T-helper 1 cell treated with Interleukin-12 subunit alpha and Interleukin-12 subunit beta and Interleukin-4 antibody, amounts not matched to agents 30 μg/mL and 1 μg/mL, for 36 hours (primary cell): ENCODE data around the gene ZIC1.

ENCODE experiments used
- H3K27ac Mint-ChIP-seq: one replicate; pipeline ENCODE4 v1.8.0; 2021; ENCODE audit warnings: mild to moderate bottlenecking, mixed read lengths
- H3K27me3 Mint-ChIP-seq: one replicate; pipeline ENCODE4 v1.8.0; 2021; ENCODE audit warnings: low read depth, mixed read lengths
- H3K36me3 Mint-ChIP-seq: one replicate; pipeline ENCODE4 v1.8.0; 2021; ENCODE audit warnings: low read depth, mixed read lengths
- H3K4me1 Mint-ChIP-seq: one replicate; pipeline ENCODE4 v1.8.0; 2021; ENCODE audit warnings: low read depth, mixed read lengths
- H3K4me3 Mint-ChIP-seq: one replicate; pipeline ENCODE4 v1.8.0; 2021; ENCODE audit warnings: mild to moderate bottlenecking, moderate library complexity, mixed read lengths
- H3K9me3 Mint-ChIP-seq: one replicate; pipeline ENCODE4 v1.8.0; 2021; ENCODE audit warnings: mixed read lengths

Gene ZIC1

GRCh38 chr3:147387885-147388699 lies 21.1 kb upstream of the ZIC1 start:
- Mint-ChIP-seq H3K4me3 (no peak overlapping the region), H3K9me3 (peaks cover 9% of the 10 kb centered on the region), H3K36me3 (no peaks in the 10 kb centered on the region), H3K27ac (peak overlapping the region; percentile 31), H3K27me3 (peaks cover 92% of the 10 kb centered on the region), H3K4me1 (no peaks in the 10 kb centered on the region)

DNA sequence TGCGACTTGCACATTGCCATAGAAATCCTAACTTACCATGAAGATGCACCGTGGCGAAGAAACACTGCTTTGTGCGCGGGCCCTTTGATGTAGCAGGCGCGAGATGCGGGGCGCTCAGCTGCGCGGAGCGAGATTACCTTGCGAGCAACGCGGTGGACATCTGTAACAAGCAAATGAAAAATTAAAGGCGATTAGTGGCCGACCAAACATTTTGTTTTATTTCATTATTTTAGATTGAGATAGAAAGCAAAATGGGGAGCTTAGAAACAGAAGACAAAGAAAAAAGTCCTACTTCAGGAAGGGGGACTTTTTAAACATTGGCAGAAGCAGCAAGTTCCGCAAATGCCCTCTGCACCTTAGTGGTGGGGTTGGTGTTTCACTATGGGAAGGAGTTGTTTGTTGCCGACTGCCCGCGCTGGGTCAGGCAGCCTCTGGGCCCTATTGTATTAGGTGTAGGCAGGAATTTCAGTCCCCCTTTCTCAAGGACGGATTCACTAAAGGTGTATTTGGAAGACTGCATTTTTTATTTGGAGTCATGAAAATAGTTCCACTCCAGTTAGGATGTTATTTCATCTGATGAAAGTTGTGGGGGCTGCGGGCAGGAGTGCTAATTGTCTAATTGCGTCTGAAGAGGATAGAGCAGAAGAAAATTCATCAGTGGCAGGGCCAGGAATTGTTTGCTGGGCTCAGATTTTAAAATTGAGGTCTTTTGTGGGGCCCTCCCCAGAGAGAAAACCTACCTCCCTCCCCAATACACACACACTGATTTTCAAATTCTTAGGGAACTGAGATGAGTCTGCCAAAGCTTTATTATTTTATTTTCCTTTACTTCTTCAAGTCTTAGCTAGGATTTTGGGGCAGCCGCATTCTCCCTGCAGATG lies 20.2 kb upstream of the ZIC1 start:
- no peaks in the 10 kb centered on the region for H3K36me3 Mint-ChIP-seq
- H3K27me3 Mint-ChIP-seq, result peaks cover 89% of the 10 kb centered on the region
- H3K4me1 Mint-ChIP-seq, result no peaks in the 10 kb centered on the region
- H3K27ac Mint-ChIP-seq, result peak overlapping the region; percentile 31
- H3K9me3 Mint-ChIP-seq, result peaks cover 9% of the 10 kb centered on the region
- no peak overlapping the region for H3K4me3 Mint-ChIP-seq

DNA sequence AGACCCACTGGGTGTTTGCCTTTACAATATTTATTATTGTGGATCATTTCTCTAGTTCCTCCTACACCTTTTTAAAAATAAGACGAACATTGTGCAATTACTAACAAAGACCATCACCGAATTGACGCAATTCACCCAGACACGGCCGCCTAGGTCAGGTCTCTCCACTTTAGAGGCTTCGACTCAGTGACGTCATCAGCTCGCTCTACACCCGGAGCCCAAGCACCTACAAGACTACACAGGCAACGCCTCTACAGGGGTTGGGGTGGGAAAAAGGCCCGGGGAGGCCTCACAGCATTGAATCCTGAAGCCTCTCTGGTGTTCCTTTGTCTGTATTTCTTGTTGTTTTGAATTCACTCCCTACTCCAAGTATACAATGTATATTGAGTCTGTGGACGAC lies 19.4 kb upstream of the ZIC1 start:
- H3K4me3 Mint-ChIP-seq, result no peak overlapping the region
- H3K27ac Mint-ChIP-seq, result no peak overlapping the region
- peaks cover 89% of the 10 kb centered on the region for H3K27me3 Mint-ChIP-seq
- H3K36me3 Mint-ChIP-seq, result no peaks in the 10 kb centered on the region
- H3K9me3 Mint-ChIP-seq, result peaks cover 12% of the 10 kb centered on the region
- no peaks in the 10 kb centered on the region for H3K4me1 Mint-ChIP-seq

GRCh38 chr3:147390589-147391569 lies 18.3 kb upstream of the ZIC1 start:
- H3K27me3 Mint-ChIP-seq, result peaks cover 89% of the 10 kb centered on the region
- no peaks in the 10 kb centered on the region for H3K4me1 Mint-ChIP-seq
- H3K27ac Mint-ChIP-seq, result peak overlapping the region; percentile 49
- no peaks in the 10 kb centered on the region for H3K36me3 Mint-ChIP-seq
- peaks cover 15% of the 10 kb centered on the region for H3K9me3 Mint-ChIP-seq
- H3K4me3 Mint-ChIP-seq, result no peak overlapping the region

DNA sequence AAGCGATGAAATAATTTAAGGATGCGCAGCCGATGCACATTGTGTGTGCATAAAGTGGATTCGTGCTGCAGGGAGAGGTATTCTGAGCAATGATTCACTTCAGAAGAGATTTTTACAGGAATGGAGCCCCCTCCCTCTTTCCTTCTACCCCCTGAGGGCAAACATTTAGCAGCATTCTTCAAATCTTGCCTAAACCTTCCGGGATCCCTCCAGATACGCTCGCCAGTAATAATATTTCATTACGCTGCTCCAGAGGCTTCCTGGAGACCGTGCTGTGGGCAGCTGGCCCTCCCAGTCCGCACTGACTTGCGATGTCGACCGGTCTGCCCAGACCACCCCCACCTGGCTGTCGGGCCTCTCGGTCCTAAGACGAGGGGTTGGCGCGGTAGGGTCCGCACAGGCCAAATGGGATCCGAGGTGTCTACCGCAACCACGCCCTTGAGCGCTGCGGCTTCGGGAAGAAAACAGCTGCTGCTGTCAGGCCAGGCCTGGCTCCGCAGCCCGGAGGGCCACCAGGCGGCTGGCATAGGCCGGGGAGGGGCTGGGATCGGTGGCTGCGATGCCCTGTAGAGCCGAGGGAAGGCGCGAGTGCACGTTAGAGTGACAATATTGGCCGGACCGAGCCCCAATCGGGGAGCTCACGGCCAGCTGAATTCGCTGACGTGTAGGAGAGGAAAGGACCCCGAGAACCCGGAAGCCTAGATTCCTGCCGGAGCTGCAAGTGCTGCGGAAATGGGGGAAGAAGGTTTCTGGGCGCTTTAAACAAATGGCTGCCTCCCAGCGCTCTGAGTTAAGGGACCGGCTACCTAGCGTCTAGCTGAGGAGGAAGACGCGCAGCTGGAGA lies 17.2 kb upstream of the ZIC1 start:
- Mint-ChIP-seq H3K4me1 (no peaks in the 10 kb centered on the region), H3K36me3 (no peaks in the 10 kb centered on the region), H3K27ac (peak overlapping the region; percentile 36), H3K27me3 (peaks cover 84% of the 10 kb centered on the region), H3K4me3 (no peak overlapping the region), H3K9me3 (peaks cover 15% of the 10 kb centered on the region)

GRCh38 chr3:147392625-147392946 lies 16.6 kb upstream of the ZIC1 start:
- no peak overlapping the region for H3K27ac Mint-ChIP-seq

DNA sequence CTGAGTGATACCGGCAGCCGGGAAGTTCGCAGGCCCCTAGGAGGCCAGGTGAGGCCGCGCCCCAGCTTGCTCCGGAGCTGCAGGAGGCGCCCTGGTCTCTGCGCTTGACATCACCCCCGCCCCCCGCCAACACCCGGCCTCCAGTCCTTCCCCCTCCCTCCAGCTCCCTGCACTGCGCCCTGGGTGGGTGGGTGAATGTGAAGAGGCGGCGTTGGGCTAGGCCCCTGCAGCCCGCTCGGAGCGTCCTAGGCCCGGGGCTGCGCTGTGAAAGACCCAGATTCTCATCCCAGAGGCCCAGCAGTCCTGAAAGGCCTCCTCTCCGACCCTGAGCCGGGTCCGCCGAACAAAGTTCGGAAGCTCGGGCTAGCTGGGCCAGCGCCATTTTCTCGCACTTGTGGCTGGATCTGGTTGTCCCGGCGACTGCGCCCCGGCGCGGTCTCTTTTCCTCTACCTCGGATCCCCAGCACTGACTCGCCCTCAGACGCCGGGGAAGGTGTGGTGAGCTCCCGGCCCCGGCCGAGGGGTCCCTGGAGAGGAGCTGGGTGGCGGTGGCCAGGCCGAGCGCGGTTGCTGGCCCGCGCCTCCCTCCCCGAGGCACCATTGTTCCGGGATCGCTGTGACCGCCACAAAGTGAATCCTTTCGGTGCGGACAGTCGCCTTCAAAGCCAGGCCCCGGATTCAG lies 15.8 kb upstream of the ZIC1 start:
- H3K36me3 Mint-ChIP-seq, result no peaks in the 10 kb centered on the region
- no peak overlapping the region for H3K4me3 Mint-ChIP-seq
- H3K4me1 Mint-ChIP-seq, result no peaks in the 10 kb centered on the region
- peak overlapping the region; percentile 82 for H3K27ac Mint-ChIP-seq
- peaks cover 10% of the 10 kb centered on the region for H3K9me3 Mint-ChIP-seq
- H3K27me3 Mint-ChIP-seq, result peaks cover 85% of the 10 kb centered on the region

More at GRCh38 chr3:147392625-147392946, 16.6 kb upstream of the ZIC1 start:
- H3K27me3 Mint-ChIP-seq, result peaks cover 84% of the 10 kb centered on the region
- no peaks in the 10 kb centered on the region for H3K4me1 Mint-ChIP-seq
- H3K36me3 Mint-ChIP-seq, result no peaks in the 10 kb centered on the region
- peaks cover 15% of the 10 kb centered on the region for H3K9me3 Mint-ChIP-seq
- H3K4me3 Mint-ChIP-seq, result no peak overlapping the region

DNA sequence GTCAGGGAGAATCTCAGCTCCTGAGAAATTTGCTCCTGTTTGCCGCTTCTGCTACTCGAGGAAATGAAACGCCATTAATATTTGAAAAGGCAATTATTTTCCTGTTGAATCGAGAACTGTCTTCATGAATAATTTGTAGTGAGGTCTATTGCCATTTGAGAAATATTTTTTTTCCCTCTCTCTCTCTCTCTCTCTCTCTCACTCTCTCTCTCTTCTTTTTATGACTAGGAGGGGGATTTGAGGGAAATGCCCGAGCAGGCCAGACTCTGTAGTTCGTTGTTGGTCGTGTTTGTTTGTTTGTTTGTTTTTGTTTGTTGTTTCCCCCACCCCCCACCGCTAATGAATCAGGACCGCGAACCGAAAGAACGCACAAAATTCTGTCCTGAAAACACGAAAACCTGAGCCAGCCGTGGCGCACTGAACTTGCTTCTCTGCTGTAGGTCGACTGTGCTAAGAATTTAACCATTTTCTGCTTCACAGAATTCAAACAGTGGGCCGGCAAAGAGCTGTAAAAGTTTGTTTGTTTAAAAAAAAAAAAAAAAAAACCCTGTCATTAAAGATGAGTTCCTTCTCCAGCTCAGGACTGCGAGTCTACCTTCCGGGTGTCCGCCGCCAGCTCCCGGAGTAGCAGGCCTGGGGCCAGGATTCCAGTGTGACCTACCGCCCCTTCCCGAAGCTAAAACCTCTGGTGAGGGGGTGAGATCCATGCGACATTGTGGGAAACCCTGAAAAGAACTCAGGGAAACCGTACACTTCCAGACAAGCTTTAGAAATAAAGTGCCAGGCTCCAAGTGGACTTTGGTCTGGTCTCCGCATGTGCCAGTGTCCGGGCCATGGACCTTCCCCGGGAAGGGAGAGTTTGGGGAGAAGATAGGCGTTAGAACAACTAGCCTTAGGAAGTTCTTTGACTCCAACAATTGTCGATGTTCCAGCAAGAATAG lies 15.0 kb upstream of the ZIC1 start:
- Mint-ChIP-seq H3K27ac (peak overlapping the region; percentile 74), H3K36me3 (no peaks in the 10 kb centered on the region), H3K4me3 (no peak overlapping the region), H3K9me3 (peaks cover 6% of the 10 kb centered on the region), H3K27me3 (peaks cover 85% of the 10 kb centered on the region), H3K4me1 (no peaks in the 10 kb centered on the region)

DNA sequence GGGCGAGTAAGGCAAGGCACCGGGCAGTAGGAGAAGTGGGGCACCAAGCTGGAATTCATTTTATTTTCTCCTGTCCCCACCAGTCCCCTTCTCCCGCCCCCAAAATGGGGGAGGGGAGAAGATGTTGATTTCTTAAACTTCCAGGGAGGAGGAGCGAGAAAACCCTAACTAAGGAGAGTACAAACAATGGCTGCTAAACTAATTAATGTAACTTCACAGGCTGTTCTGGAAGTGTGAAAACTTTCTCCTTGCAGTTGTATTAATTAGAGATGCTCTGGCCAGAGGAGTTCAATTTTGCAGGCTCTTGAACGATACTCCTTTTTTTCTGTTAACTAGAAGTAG lies 14.3 kb upstream of the ZIC1 start:
- Mint-ChIP-seq H3K4me1 (no peaks in the 10 kb centered on the region), H3K27me3 (peaks cover 85% of the 10 kb centered on the region), H3K27ac (no peak overlapping the region), H3K9me3 (peaks cover 6% of the 10 kb centered on the region), H3K36me3 (no peaks in the 10 kb centered on the region), H3K4me3 (no peak overlapping the region)

GRCh38 chr3:147395899-147396711 lies 13.1 kb upstream of the ZIC1 start:
- H3K4me1 Mint-ChIP-seq, result no peaks in the 10 kb centered on the region
- H3K36me3 Mint-ChIP-seq, result no peaks in the 10 kb centered on the region
- H3K27me3 Mint-ChIP-seq, result peaks cover 83% of the 10 kb centered on the region
- no peak overlapping the region for H3K27ac Mint-ChIP-seq
- H3K4me3 Mint-ChIP-seq, result no peak overlapping the region
- H3K9me3 Mint-ChIP-seq, result peaks cover 6% of the 10 kb centered on the region

DNA sequence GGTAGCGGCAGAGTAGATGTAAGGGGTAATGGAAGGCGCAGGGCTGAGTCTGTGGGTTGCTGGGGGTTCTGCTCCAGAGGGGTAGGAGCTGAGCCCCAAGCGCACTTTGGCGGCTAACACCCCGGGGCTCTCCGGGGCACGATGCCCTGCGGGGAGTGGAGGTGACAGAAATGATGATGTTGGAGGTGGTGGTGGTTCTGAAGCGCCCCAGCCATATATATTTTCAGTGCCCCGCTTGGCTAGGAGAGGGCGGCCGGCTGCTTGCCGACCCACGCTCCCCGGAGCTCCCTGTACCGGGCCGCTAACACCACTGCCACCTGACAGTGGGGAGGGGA lies 12.5 kb upstream of the ZIC1 start:
- H3K27ac Mint-ChIP-seq, result no peak overlapping the region
- no peak overlapping the region for H3K4me3 Mint-ChIP-seq
- H3K36me3 Mint-ChIP-seq, result no peaks in the 10 kb centered on the region
- H3K4me1 Mint-ChIP-seq, result no peaks in the 10 kb centered on the region
- peaks cover 6% of the 10 kb centered on the region for H3K9me3 Mint-ChIP-seq
- H3K27me3 Mint-ChIP-seq, result peaks cover 83% of the 10 kb centered on the region
